GM18870 (cell line): ENCODE data around the gene S100A12.

Experiments
- ATAC-seq: cut with Tn5 transposase; IDR thresholded peaks from one replicate; pipeline ENCODE4 v1.9.1; 2021; ENCODE audit warnings: moderate library complexity; ENCODE audit not compliant: unreplicated experiment

The S100A12 gene

GRCh38 chr1:153337980-153338853 lies 37.2 kb downstream of the S100A12 start:
- no peak for ATAC-seq

- ATAC-seq, result no peak
Observed at GRCh38 chr1:153336650-153337049, 38.8 kb downstream of the S100A12 start.

GRCh38 chr1:153333902-153334301 lies 41.5 kb downstream of the S100A12 start:
- ATAC-seq, result no peak

GRCh38 chr1:153324912-153325311 lies 50.5 kb downstream of the S100A12 start:
- ATAC-seq, result no peak
